ENCODE data around the gene ARHGEF16.

DNA sequence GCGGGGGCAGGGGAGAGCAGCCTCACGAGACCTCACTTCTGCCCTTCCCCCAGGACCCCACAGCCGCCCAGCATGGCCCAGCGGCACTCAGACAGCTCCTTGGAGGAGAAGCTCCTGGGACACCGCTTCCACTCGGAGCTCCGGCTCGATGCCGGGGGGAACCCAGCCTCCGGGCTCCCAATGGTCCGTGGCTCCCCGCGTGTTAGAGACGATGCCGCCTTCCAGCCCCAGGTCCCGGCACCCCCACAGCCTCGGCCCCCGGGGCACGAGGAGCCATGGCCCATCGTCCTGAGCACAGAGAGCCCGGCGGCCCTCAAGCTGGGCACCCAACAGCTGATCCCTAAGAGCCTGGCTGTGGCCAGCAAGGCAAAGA lies 8.5 kb downstream of the ARHGEF16 start:
- no peak for TF ChIP-seq ZBTB1 (tag by site-specific recombination; IDR thresholded peaks at IDR 0.05)
- no peak for TF ChIP-seq ZNF274 (IDR thresholded peaks at IDR 0.05; ENCODE audit: low read length)
- TF ChIP-seq ZNF274 (tag by site-specific recombination; IDR thresholded peaks at IDR 0.05; ENCODE audit: borderline replicate concordance): no peak
- TF ChIP-seq ZNF140 (tag by site-specific recombination; IDR thresholded peaks at IDR 0.05): no peak
- no peak for TF ChIP-seq BCL11A (tag by site-specific recombination; IDR thresholded peaks at IDR 0.05; ENCODE audit: low read depth)
- TF ChIP-seq, protein P1, sequence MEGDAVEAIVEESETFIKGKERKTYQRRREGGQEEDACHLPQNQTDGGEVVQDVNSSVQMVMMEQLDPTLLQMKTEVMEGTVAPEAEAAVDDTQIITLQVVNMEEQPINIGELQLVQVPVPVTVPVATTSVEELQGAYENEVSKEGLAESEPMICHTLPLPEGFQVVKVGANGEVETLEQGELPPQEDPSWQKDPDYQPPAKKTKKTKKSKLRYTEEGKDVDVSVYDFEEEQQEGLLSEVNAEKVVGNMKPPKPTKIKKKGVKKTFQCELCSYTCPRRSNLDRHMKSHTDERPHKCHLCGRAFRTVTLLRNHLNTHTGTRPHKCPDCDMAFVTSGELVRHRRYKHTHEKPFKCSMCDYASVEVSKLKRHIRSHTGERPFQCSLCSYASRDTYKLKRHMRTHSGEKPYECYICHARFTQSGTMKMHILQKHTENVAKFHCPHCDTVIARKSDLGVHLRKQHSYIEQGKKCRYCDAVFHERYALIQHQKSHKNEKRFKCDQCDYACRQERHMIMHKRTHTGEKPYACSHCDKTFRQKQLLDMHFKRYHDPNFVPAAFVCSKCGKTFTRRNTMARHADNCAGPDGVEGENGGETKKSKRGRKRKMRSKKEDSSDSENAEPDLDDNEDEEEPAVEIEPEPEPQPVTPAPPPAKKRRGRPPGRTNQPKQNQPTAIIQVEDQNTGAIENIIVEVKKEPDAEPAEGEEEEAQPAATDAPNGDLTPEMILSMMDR (tag by site-specific recombination; IDR thresholded peaks at IDR 0.05): no peak
